GM10248 (cell line): ENCODE measurements around the gene CHPF.

Source experiments
- CTCF ChIA-PET: fragments of 300-600 bp; sonication (Branson Sonifier 250); formaldehyde crosslinking; extraction: SDS; loops from one replicate; lab custom pipeline; 2021; ENCODE audit warnings: antibody characterized with exemption; lab: Yijun Ruan, JAX
- POLR2A ChIA-PET: fragments of 350-650 bp; sonication (Branson Sonifier 250); formaldehyde crosslinking; extraction: SDS; loops from one replicate; lab custom pipeline; 2020; ENCODE audit warnings: antibody characterized with exemption; lab: Yijun Ruan, JAX
- DNase-seq: peaks from one replicate; pipeline ENCODE4 v3.0.0; 2012; ENCODE audit errors: extremely low spot score
- CTCF ChIP-seq: IDR thresholded peaks from 2 replicates; pipeline ENCODE4 v1.5.1; 2012; ENCODE audit warnings: mild to moderate bottlenecking, low read depth; ENCODE audit errors: extremely low read depth, missing control alignments, control extremely low read depth

CHPF gene

GRCh38 chr2:219543596-219544358 is at the start of gene CHPF, which contains the start of gene TMEM198:
Gene CHPF, minus strand, starts transcription at chr2:219543809. Its CDS starts 271 bp downstream, at chr2:219543538.
Gene TMEM198, plus strand, starts transcription at chr2:219544028. Its CDS starts 700 bp downstream, at chr2:219544728.
- TF ChIP-seq CTCF = no peak
- POLR2A ChIA-PET = interaction anchor here (1.0 kb wide), 1 partner anchor 54 kb away, joined by 3 read pairs; no protein-coding TSS in a partner anchor
- CTCF ChIA-PET = interaction anchor here (1.0 to 8.1 kb wide), 13 partner anchors 10 to 156 kb away, joined by 3 to 153 read pairs (median 6); partner anchors contain the start of gene DNPEP
- DNase-seq = peak; percentile 99

GRCh38 chr2:219593154-219593553 is 49.5 kb upstream of the CHPF start:
- POLR2A ChIA-PET = no interaction called here
- DNase-seq = no peak
- no peak for TF ChIP-seq CTCF
- CTCF ChIA-PET = interaction anchor here (1.8 to 2.1 kb wide), 2 partner anchors 33 kb away, joined by 6 to 10 read pairs; no protein-coding TSS in a partner anchor

- ChIA-PET POLR2A (no interaction called here), CTCF (interaction anchor here (2.1 kb wide), 1 partner anchor 32 kb away, joined by 10 read pairs; no protein-coding TSS in a partner anchor)
- DNase-seq = no peak
- no peak for TF ChIP-seq CTCF
Measured at GRCh38 chr2:219592736-219593135, 49.1 kb upstream of the CHPF start.

GRCh38 chr2:219591091-219591490 is 47.5 kb upstream of the CHPF start:
- POLR2A ChIA-PET = interaction anchor here (0.6 kb wide), 1 partner anchor 68 kb away, joined by 3 read pairs; no protein-coding TSS in a partner anchor
- no peak for DNase-seq
- TF ChIP-seq CTCF = no peak
- CTCF ChIA-PET = interaction anchor here (1.3 to 2.2 kb wide), 3 partner anchors 31 to 96 kb away, joined by 3 to 10 read pairs (median 5); a partner anchor contains a TSS

- TF ChIP-seq CTCF = no peak
- POLR2A ChIA-PET = no interaction called here
- DNase-seq = no peak
- CTCF ChIA-PET = interaction anchor here (2.3 kb wide), 1 partner anchor 21 kb away, joined by 7 read pairs; no protein-coding TSS in a partner anchor
Measured at GRCh38 chr2:219581346-219581745, 37.7 kb upstream of the CHPF start.

- TF ChIP-seq CTCF = no peak
- DNase-seq = no peak
- CTCF ChIA-PET = interaction anchor here (2.3 to 5.6 kb wide), 2 partner anchors 18 to 19 kb away, joined by 7 to 38 read pairs; no protein-coding TSS in a partner anchor
- POLR2A ChIA-PET = no interaction called here
Measured at GRCh38 chr2:219578811-219579613, 35.4 kb upstream of the CHPF start.
